Measurements from ENCODE around the gene IRX5.

IRX5 gene

DNA sequence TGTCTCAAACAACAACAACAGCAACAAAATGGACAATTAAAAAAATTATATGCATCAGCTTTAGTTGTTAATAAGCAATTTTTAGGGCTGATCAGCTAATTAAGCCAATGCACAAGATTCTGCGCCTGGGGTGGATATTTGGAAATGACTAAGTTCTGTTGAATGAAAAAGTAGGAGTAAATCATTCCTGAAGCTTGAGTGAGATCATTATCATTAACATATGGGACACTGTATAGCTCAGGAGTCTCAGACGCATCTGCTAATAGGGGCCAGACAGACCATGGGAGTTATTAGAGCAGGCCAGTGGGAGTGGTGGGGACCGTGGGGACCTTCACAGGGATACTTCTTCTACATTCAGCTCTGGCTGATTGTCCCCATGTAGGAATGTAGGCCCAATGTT lies 22.8 kb downstream of the IRX5 start:
- DNase-seq: no peak

DNA sequence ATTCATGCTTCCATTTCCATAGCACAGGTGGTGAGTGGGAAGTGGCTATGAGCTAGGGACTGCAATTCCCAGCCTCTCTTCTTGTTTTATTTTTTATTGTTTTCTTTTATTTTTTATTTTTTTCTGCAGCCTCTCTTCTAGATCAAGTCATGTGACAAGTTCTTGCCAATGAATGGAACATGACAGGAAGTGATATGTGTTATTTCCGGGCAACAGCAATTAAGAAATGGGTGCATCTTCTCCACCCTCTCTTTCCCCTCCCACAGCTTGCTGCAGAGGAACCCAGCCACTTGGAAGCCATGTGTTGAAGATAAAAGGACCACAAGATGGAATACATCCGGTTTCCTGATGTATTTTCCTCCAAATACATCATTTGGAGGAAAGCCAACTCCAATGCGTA lies 23.6 kb downstream of the IRX5 start:
- no peak for DNase-seq

DNA sequence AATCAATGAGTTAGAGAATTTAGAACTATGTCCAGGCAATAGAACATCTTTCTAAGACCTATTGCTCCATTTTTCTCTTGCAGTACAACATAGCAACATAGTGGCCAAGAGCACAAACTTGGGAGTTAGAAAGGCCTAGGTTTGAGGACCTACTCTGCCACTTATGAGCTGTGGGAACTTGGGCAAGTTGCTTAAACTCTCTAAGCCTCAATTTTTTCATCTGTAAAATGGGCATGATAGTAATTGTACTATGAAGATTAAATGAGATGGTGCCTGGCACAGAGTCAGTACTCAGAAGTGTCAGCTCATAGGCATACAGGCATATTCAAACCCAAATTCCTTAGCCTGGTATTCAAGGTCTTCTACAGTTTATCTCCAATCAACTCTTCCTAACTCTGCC lies 25.1 kb downstream of the IRX5 start:
- no peak for DNase-seq

DNA sequence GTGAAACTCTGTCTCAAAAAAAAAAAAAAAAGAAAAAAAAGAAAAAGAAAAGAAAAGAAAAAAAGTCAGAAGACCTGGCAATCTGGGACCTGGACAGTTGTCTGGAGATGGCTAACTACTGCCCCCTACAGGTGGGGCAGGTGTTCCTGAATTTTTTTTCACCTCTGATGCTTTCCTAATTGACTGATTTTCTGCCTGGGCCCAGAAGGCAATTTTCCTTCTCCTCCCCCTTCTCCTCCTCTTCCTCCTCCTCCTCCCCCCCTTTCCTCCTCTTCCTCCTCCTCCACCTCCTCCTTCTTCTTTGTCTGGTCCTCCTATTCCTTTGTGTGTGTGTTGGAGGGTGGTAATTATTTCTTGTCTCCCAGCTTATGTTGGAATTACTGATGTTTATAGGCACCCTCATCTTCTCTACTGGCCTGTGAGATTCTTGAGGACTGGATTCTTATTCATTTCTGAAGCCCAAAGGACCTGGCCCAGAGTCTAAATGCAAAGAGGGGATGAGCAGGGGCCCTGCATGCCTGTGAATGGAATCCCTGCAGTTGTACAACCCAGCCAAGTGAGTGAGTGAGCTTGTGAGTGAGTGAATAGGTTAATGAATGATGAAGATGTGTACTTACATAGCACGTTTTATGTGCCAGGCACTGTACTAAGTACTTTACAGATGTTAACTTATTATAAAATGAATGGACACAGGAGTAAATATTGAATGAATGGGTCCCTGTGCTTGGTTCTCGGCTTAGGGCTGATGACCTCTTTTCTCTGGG lies 26.9 kb downstream of the IRX5 start:
- DNase-seq: no peak

DNA sequence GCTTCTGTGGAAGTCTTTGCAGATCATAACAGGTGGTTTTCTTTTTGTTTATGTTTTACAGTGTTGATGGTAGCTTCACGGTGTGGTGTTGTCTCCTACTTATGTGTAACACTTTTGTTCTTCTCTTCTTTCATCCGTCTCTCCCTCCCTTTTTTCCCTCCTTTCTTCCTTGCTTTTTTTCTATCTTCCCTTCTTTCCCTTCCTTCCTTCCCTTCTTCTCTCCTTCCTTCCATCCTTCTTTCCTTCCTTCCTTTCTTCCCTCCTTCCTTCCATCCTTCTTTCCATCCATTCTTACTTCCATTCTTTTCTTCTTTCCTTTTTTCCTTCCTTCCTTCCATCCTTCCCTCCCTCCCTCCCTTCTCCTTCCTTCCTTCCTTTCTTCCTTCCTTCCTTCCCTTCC lies 31.4 kb downstream of the IRX5 start:
- DNase-seq: no peak

DNA sequence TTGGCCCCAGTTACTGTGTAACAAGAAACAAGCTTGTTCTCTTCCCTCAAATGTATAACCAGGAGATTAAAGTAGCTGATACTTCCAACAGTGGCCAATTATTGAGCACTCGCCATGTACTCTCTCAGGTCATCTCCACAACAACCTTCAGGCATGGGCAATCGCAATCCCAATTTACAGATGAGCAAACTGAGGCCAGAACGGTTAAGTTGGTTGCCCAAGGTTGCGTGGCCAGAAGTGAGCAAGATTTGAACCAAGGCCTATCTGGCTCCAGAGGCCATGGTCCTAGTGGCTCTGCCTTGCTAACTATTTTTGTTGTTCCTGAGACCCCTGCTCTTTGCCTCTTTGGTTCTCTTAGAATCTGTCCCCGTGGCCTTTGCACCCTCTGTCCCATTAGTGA lies 33.6 kb downstream of the IRX5 start:
- DNase-seq: no peak

DNA sequence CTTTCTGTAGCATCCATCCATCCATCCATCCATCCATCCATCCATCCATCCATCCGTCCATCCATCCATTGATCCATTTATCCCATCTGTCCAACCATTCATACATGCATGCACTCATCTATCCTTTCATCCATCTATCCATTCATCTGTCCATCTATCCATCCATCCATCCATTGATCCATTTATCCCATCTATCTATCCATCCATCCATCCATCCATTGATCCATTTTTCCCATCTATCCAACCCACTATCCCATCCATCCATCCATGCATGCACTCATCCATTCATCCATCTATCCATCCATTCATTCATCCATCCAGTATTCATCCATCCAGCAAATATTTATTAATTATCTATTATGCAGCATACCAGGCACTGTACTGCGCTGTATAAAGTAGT lies 34.8 kb downstream of the IRX5 start:
- DNase-seq: no peak

DNA sequence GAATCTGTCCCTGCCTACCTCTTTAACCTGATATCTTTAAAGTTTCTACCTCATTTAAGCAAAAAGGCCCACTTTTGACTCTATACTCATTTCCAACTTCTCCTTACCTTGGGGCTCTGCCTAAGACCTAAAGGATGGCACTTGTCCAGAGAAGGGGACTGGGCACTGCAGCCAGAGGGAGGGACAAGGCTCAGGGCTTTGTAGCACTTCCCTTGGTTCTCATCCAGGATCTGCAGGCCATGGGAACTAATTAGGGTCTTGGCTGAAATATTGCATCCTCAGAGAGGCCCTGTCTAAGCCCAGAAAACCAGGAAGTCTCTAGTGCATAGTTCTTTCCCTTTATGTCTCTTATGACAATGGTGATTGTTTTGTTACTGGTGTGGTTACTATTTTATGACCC lies 37.3 kb downstream of the IRX5 start:
- no peak for DNase-seq

DNA sequence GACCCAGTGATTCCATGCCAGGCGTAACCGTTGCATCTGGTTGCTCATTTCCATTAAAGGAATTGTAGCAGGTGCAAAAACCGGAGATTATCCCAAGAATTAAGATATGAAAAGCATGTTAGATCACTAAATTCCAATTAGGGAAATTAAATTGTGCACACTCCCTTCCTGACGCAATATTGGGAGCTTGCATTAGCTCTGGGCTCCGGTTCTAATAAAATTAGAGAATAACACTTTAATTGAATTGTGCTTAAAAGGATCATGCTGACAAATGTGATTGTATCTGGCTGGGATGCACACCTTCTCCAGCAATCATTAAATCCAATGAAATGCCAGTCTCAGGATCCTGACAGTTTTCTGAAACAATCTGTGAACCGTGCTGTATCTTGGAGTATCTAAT lies 38.1 kb downstream of the IRX5 start:
- no peak for DNase-seq

DNA sequence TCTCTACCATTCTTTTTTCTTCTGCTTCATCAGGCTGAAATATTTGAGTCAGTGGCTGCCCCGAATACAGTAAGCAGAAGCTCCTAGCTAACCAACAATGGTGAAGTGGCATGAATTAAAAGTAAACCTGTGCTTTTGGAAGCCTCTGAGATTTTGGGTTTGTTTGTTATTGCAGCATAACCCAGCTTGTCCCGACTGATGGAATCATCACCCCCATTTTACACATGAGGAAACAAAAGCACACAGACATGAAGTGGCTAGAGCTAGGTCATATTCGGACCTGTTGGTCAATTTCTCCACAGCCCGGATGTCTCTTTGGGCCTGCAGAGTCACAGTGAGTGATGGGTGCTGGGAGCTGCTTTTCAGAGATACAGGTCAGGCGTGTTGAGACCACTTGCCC lies 39.4 kb downstream of the IRX5 start:
- no peak for DNase-seq

DNA sequence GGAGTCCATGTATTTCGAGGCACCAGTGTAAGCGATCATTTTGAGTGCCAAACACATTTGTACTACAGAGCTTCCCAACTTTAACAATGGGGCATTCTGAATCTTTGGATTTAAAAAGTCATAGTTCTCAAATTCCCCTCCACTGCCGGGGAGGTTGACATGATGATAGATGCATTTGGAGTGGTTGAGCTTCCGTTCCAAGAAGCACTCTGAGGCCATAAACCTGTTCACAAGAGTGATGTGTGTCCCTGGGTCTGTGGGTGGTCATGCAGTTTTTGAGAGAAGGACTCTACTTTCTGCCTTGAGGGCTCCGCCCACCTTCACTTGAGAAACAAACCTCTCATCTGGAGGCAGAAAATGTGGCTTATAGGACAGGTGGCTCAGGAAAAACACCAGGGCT lies 43.7 kb downstream of the IRX5 start:
- no peak for DNase-seq

DNA sequence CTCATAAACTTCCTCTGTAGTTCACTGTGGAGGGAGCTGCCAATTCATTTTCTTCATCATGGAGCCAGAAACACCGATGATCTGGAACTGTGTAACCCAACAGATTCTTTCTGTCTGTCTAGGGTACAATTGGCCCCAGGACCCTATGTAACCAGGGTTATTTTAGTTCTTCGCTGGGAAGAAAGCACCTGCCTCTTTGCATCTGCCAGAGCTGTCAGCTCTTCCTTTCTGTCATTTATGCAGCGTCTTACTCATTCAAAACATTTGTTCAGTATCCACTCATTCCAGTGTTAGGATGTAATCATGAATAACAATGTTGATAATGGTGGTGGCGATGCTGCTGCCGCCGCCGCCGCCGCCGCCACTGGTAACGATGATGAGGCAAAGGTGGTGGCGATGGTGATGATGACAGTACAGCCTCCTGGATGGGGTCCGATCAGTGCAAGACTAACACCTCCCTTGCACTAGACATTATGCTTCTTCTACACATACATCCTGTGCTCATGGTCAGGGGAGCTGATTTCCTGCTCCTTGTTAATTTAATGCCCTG lies 46.1 kb downstream of the IRX5 start:
- no peak for DNase-seq

DNA sequence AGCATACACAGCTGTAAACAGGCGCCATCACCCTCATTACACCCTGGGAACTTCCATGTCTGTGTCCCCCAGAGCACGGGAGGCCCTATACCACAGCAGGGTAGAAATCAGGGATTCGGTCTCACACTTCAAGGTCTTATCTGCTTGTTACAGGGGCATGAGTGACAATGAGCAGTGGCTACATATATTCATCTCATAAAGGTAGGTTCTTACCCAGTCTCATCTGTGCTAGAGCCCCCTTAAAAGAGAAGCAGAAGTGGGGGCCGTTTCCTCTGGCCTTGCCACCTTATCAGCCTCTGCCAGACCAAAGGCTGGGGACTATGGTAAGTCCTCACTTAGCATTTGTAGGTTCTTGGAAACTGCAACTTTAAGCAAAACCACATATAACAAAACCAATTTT lies 46.5 kb downstream of the IRX5 start:
- no peak for DNase-seq

DNA sequence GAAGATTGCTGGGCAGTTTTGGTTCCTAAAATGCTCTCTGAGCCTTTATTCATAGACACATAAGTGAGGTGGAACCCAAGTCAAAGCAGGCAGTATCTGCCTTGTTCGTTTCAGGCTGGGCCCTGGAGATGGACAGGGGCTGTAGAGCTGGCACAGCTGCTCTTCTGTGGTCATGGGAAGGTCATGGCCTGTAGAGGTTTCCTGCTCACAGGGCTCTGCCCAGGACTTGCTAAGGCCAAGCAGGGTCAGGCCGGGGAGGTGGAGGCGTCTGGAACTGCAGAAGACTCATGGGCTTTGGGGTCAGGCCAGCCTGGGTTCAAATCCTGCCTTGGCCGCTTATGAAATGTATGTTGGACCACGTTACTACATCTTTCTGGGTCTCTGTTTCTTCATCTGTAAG lies 50.2 kb downstream of the IRX5 start:
- DNase-seq: no peak
